ENCODE measurements around the gene ASPHD1.
"Not testable (repeated sequence)": the region's sequence is repeated elsewhere in the genome, so short reads cannot be mapped to it uniquely, and the experiment has no call there.

ASPHD1 gene

GRCh38 chr16:29877266-29877961, 22.9 kb upstream of the ASPHD1 start:
- DNase-seq (ENCODE audit: low read depth): no peak

GRCh38 chr16:29878172-29878571, 22.1 kb upstream of the ASPHD1 start:
- no peak for DNase-seq (ENCODE audit: low read depth)

- no peak for DNase-seq (ENCODE audit: low read depth)
Measured at GRCh38 chr16:29881050-29881449, 19.2 kb upstream of the ASPHD1 start.

- no peak for DNase-seq (ENCODE audit: low read depth)
Measured at GRCh38 chr16:29883987-29884386, 16.3 kb upstream of the ASPHD1 start.

GRCh38 chr16:29889372-29889771, 10.9 kb upstream of the ASPHD1 start:
- DNase-seq (ENCODE audit: low read depth): not testable (repeated sequence)

- DNase-seq (ENCODE audit: low read depth): no peak
Measured at GRCh38 chr16:29891525-29892457, 8.5 kb upstream of the ASPHD1 start.

GRCh38 chr16:29892458-29892813, 7.9 kb upstream of the ASPHD1 start:
- DNase-seq (ENCODE audit: low read depth): no peak

- no peak for DNase-seq (ENCODE audit: low read depth)
Measured at GRCh38 chr16:29893553-29893952, 6.7 kb upstream of the ASPHD1 start.

GRCh38 chr16:29894352-29894751, 5.9 kb upstream of the ASPHD1 start:
- no peak for DNase-seq (ENCODE audit: low read depth)

GRCh38 chr16:29896841-29897240, 3.4 kb upstream of the ASPHD1 start:
- no peak for DNase-seq (ENCODE audit: low read depth)

- DNase-seq (ENCODE audit: low read depth): no peak
Measured at GRCh38 chr16:29897333-29897732, 3.0 kb upstream of the ASPHD1 start.

- DNase-seq (ENCODE audit: low read depth): no peak
Measured at GRCh38 chr16:29898135-29898803, 2.0 kb upstream of the ASPHD1 start.

GRCh38 chr16:29898804-29899515, 1.3 kb upstream of the ASPHD1 start:
- no peak for DNase-seq (ENCODE audit: low read depth)

- no peak for DNase-seq (ENCODE audit: low read depth)
Measured at GRCh38 chr16:29899516-29900101, 679 bp upstream of the ASPHD1 start, which contains the start of gene SEZ6L2. TSS of gene SEZ6L2 (minus strand) at chr16:29899550. CDS start at chr16:29899019, 531 bp downstream.

- no peak for DNase-seq (ENCODE audit: low read depth)
Measured at GRCh38 chr16:29900888-29901606, 759 bp downstream of the ASPHD1 start.

GRCh38 chr16:29901607-29901945, 1.3 kb downstream of the ASPHD1 start:
- no peak for DNase-seq (ENCODE audit: low read depth)

GRCh38 chr16:29903590-29903989, 3.3 kb downstream of the ASPHD1 start:
- DNase-seq (ENCODE audit: low read depth): no peak

GRCh38 chr16:29904947-29905346, 4.7 kb downstream of the ASPHD1 start:
- DNase-seq (ENCODE audit: low read depth): no peak

GRCh38 chr16:29905668-29906067, 5.4 kb downstream of the ASPHD1 start:
- no peak for DNase-seq (ENCODE audit: low read depth)

- DNase-seq (ENCODE audit: low read depth): no peak
Measured at GRCh38 chr16:29906520-29907244, 6.4 kb downstream of the ASPHD1 start.
